Mammary epithelial cell (primary cell): ENCODE results near the gene TNFRSF6B.

Experiments used
- CTCF ChIP-seq, 2 donors: IDR thresholded peaks in 1 of 2; conservative IDR thresholded peaks in 1 of 2; 2 replicates each; pipeline ENCODE4 v1.5.1; 2011 to 2012; ENCODE audit warnings: inconsistent platforms in 2 of 2, low read length in 2 of 2, mild to moderate bottlenecking in 2 of 2, control low read depth in 1 of 2, low read depth in 1 of 2; ENCODE audit not compliant: insufficient read depth in 1 of 2; ENCODE audit errors: extremely low read depth in 1 of 2
- EZH2 ChIP-seq: IDR thresholded peaks from 2 replicates; pipeline ENCODE4 v1.6.1; 2012; ENCODE audit warnings: low read length, inconsistent platforms, borderline replicate concordance

DNA sequence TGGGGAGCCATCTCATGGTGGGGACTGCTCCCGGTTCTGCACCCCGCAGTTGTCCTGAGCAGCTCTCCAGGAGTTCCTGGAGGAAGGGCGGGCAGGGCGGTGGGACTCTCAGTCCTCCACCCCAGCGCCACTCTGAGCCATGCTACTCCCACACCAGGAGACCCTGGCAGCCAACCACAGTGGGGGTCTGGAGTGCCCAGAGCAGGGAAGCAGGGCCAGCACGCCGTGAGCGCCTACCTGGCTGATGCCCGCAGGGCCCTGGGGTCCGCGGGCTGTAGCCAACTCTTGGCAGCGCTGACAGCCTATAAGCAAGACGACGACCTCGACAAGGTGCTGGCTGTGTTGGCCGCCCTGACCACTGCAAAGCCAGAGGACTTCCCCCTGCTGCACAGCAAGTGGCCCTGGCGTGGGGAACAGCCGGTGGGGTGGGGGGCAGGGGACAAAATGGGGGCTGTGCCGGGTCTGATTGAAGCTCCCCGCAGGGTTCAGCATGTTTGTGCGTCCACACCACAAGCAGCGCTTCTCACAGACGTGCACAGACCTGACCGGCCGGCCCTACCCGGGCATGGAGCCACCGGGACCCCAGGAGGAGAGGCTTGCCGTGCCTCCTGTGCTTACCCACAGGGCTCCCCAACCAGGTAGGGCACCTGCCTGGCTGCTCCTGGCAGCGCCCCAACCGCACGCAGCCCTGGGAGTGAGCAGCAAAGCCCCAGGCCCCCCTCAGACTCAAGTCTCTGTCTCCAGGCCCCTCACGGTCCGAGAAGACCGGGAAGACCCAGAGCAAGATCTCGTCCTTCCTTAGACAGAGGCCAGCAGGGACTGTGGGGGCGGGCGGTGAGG, 1.6 kb upstream of the TNFRSF6B start:
- TF ChIP-seq CTCF (conservative IDR thresholded peaks at IDR 0.05 in 1 of 2, IDR thresholded peaks at IDR 0.05 in 1 of 2; ENCODE audit: extremely low read depth in 1 of 2, insufficient read depth in 1 of 2, low read depth in 1 of 2, low read length in 2 of 2) (no peak), EZH2 (no peak)
